A673 (cell line): Measurements from ENCODE around the gene SLC45A3.

Source experiments
- CTCF ChIP-seq: fragments of 300-800, 200-600 bp; sonication (generic); conservative IDR thresholded peaks from 2 replicates; pipeline ENCODE4 v1.5.1; 2017; ENCODE audit warnings: low read depth, mild to moderate bottlenecking, antibody characterized with exemption, low read length, moderate library complexity, mixed read lengths
- EZH2 ChIP-seq: fragments of 200-600 bp; sonication (generic); IDR thresholded peaks from 2 replicates; pipeline ENCODE4 v1.6.1; 2017; ENCODE audit warnings: borderline replicate concordance, low read depth, mild to moderate bottlenecking, mixed read lengths, antibody characterized with exemption, low read length; ENCODE audit not compliant: poor library complexity, severe bottlenecking

GRCh38 chr1:205626216-205626615, 54.1 kb downstream of the SLC45A3 start:
- no peak for TF ChIP-seq CTCF
- no peak for TF ChIP-seq EZH2
